Amniotic stem cell (primary cell): ENCODE data around the gene NDUFB10.

Source experiments
- DNase-seq: peaks from one replicate; lab custom pipeline; 2025; lab: John Stamatoyannopoulos, UW

Gene NDUFB10

DNA sequence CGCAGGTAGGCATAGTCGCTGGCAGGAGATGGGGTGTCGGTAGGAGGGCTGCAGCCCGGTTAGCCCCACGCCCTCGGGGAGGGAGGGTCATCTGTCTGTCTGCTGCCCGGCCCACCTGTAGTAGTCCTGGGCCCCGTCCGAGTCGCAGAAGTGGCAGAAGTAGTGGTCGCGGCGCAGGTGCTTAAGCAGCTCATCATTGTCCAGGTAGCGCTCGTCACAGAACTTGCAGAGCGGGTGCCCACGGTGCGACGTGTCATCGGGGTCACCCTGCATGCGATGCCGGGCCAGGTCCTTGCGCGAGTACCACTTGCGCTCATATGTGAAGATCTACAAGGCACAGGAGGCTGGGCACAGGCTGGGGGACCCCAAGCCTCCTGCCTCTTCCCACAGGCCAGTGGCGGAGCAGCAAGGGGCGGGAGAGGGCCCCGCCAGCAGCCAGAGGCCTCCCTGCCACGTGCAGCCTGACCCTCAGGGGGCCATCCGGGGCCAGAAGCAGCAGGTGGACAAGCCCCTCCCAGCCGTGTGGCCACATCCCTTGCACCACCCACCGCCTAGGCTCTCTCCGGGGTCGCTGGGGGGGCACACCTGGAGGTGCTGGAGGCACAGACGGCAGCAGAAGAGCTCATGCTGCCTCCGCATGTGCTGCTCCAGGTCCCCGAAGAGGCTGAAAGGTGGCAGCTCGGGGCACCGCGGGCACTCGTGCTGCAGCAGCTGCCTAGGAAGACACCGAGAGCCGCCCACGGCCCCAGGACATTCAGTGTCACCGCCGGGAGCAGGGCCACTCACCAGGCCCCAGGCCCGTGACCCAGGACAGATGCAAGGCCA, 43.3 kb downstream of the NDUFB10 start:
- no peak for DNase-seq

DNA sequence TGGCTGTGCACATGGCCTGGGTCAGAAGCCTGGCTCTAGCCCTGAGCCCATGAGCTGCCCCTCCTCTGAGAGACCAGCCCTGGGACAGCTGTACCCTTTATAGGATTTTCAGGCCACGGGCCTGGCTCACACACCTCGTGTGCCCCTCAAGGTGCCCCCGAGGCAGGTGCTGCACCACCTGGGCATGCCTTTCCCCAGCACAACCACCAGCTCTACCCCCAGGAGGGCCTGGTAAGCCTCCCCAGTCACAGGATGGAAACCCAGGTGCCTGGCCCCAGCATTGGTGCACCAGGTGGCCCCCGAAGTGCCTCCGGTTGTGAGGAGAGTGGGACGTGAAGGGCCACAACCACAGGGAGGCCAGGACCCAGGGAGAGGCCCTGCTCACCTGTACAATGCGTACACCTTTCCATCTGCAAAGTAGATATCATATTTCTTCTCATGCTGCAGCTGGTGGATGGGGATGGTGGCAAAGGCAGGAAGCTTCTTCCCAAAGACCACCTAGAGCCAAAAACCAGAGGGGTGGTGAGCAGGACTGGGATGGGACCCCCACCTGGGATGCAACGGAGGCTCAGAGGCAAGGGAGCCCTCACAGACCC, 44.0 kb downstream of the NDUFB10 start:
- DNase-seq: no peak

DNA sequence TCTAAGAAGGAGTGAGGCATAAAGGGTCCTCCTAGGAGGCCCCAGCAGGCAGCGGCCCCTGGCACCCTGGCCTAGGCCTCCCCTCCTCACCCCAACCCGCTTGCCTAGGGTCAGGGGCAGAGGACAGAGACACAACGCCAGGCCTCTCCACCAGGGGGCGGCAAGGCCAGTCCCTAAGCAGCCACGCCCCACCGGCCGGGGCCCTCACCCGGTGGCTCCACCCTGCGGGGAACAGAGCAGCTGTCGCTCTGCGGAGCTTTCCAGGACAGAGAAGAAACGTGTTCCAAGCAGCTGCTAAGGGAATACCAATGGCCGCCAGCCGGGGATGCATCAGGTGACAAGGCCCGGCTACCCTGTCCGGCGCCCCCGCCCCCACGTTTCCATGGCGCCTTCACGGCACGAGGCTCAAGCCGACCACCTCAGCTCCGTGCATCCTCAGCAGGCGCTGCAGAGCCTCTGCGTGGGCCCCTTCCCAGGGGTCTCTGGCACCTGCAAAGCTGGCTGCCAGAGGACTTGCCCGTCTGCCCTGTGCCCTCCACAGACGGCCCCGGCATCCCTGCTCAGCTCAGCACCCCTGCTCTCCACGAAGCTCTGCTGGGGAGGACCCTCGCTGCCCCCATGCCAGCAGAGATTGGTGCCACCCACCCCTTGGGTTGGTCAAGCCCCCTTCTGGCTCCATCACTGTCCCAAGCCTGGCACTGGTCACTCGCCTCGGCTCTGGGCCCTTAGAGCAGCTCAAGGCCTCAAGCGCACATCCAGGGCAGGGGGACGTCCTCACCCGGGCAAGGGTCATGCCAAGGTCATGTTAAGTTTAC, 44.7 kb downstream of the NDUFB10 start:
- DNase-seq: peak; percentile 34

DNA sequence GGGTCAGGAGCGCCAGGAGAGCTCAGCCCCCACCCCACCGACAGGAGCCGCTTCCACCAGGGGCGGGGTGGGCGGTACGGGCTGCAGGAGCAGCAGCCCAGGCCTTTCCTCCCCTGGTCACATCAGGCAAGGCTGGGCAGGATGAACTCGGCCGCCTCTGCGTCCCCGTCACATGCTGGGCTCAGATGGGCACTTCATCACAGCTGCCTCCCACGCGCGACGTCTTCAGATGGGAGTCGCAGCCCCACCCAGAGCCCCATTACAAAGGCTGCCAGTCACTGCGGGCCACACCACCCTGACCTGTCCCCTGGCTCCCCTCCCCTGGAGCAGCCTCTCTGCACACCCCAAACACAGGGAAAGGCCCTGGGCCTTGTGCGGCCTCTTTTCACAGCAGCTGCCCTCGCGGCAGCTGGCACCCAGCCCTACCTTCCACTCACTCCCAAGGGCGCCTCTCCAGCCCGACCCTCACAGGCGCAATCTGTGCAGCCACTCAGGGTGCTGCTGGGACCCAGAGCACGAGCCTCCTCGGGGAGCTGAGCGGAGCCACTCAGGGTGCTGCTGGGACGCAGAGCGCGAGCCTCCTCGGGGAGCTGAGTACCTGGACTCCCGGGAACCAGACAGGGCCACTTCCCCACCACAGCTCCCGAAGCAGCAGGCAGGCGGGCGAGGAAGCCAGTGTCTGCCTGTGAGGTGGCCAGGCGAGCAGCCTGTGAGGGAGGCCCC, 45.6 kb downstream of the NDUFB10 start:
- no peak for DNase-seq

DNA sequence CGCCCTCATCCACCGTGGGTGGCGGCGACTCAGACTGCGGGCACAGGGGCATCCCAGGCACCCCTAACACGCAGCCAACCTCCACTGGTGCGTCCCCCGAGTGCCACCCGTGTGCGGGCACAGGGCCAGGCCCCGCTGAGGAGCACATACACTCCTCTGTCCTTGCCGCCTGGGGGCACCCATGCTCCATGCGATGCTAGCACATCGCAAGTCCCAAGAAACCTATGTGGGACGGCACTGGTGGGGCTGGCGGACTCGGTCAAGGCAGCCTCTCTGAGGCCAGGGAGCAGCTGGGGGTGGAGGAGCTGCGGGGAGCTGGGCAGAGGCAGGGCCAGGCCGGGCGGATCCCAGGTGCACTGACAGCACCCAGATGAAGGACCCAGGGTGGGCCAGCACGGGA, 46.3 kb downstream of the NDUFB10 start:
- no peak for DNase-seq

DNA sequence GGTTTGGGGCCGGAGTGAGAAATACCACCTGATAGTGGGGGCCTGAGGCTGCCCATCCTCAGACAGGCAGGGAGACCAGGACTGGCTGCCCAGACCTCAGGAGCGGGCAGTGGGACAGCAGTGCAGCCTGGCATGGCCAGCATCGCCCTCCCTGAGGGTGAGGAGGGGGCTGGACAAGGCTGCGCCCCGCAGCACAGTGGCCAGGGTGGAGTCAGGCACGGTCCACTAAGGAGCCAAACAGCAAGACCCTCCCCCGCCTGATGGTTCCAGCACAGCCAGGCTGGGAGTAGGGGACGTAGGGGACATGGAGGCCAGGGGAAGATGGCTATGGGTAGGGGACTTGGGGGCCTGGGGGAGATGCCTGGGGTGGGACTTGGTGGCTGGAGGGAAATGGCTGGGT, 47.0 kb downstream of the NDUFB10 start:
- no peak for DNase-seq

DNA sequence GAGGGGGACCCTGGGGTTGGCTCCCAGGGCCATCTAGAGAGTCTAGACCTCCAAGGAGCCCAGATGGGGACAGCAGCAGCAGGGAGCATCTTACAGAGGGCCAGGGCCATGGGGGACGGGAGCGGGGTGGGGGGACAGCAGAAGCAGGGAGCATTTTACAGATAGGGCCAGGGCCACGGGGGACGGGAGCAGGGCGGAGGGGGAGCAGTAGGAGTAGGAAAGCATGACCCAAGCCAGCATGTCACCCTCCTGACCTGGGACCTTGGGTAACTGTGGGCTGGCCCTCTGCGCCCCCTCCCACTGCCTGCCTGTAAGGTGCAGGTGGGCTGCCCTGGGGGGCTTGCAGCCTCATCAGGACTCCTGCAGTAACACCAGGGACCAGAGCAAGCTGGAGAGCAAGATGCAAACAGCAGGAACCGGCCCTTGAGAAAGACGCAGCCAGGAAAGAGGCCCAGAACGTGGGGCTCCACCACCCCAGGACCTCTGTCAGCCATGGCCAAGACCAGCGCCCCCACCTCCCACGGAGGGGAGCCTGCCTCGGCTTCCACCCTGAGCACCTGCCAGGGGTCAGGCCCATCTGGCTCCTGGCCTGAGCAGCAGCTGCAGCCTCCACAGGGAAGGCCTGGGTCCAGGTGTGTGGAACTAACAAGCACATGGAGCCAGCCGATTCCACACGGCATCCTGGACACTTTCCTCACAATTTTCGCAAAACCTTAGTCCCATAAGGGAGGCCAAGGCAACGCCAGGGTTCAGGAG, 47.9 kb downstream of the NDUFB10 start:
- DNase-seq: no peak

DNA sequence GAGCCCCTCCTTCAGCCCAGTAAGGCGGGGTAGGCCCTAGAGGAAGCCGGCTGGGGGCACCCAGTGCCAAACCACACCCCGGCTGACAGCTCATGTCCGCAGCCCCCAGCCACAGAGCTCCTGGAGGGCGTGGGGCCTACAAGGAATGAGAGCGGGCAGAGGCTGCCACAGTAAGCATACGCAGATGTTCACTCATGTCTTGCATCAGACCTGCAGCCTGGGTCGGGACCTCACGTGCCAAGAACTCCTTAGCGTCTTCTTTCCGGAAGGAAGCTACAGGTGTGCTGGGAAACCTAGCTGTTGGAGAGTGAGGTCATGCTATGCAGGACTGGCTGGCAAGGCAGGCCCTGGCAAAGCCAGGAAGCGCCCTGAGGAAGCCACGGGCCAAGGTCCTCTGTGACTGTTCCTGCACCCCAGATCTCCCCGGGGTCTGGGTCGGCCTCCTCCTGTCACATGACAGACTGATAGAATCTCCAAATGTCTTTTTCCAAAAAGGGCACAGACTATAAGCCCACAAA, 48.7 kb downstream of the NDUFB10 start:
- DNase-seq: no peak

DNA sequence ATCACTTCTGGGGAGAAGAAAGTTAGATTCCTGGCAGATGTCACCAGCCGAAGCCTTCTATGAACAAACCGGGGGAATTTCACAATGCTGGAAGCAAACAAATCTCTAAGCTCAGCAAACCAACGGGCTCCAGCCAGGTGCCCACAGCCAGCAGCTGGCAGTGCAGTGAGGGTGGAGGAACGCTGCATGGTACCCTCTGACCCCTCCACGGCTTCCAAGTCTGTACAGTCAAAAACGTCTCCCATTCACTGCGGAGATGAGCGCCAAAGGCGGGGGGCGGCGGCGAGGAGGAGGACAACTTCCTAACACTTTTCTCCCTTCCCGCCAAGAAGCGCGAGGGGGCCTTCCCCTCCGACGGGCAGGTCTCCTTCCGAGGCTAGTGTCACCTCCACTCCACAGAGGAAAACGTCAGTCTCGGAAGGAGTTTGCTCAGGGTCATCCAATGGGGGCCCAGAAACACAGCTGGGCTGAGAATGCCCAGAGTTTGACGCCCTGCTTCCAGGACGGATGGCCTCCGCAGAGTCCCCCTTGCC, 49.4 kb downstream of the NDUFB10 start:
- DNase-seq: no peak

DNA sequence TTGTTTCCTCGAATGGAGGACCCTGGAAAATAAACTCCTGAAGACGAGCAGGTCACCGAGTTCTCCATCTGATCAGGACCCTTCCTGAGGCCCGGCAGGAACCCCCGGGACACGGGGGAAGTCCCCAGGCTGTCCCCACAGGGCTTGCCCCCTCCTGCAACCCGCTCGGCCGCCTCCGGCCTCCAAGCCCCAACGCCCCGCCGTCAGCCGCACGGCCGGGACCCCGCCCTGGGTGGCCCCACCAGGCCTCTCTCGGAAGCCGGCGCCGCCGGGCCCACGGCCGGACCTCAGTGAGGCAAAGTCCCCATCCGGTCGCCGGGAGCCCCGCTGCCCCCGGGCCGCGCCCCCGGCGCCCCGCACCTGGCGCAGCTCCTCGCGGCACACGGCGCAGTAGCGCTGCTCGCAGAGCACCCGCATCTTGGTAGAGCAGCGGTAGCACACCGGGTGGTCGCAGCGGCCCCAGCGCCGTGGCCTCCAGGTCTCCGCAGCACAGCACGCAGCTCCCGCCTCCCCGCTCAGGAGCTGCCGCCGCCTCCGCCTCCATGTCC, 49.9 kb downstream of the NDUFB10 start:
- no peak for DNase-seq

DNA sequence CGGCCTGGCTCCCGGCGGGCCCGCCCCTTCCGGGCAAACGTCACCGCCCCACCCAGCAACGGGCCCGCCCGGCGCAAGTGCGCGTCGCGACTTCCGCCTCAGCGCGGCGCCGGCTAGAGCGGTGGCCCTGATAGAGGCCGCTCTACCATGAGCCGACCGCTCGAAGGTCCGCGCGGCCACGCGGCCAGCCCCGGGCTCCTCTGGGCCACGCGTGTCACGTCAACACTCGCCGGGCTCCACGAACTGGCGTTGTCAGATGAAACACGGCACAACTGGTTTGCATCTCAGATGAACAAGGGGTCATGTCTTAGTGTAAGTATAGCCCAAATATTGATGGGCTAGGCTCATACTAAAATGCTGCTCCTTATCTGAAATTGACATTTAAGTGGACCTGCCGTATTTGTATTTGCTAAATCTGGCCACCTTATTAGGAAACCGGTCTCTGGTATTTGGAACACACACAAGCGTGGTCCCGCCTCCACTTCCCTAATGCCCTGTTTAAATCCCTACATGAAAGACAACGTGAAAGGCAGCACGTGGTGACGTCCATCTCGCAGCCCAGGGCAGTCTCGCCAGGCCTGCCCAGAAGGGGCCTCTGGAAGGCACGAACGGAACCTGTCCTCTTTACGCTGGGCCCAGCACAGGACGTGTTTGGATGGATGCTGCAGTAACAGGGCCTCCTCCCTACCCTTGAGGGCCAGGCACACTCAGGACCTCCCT, 50.6 kb downstream of the NDUFB10 start, which contains the start of gene ZNF598:
Gene ZNF598, minus strand, starts transcription at position 31 of the 720 bp plus-strand sequence.
- DNase-seq: peak; percentile 50
